GM10847 (cell line): ENCODE results near the gene CCDC195.

ENCODE experiments used
- POLR2A ChIP-seq: IDR thresholded peaks from 2 replicates; pipeline ENCODE4 v1.6.1; 2011; ENCODE audit not compliant: insufficient read length; ENCODE audit errors: extremely low read depth

The CCDC195 gene

GRCh38 chr2:224666951-224667553, 49.1 kb downstream of the CCDC195 start:
- TF ChIP-seq POLR2A = no peak

- TF ChIP-seq POLR2A = no peak
Measured at GRCh38 chr2:224659714-224660113, 56.5 kb downstream of the CCDC195 start.

GRCh38 chr2:224658780-224659405, 57.3 kb downstream of the CCDC195 start:
- TF ChIP-seq POLR2A = no peak

DNA sequence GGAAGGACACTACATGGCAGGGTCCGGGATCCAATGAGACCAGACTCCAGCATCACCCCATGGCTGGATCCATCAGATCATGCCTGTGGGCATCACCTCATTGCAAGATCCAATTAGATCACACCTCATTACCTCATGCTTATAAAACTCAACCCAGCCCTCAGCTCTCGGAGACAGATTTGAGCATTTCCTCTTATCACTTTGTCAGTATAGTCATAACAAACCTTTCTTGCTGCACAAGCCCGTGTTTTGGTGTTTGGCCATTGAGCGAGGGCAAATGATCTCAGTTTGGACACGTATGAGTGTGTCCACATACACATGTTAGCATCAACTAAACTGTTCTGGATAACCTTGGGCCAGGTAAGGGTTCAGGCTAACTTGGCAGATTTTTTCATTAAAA, 58.8 kb downstream of the CCDC195 start:
- TF ChIP-seq POLR2A = no peak

- TF ChIP-seq POLR2A = no peak
Measured at GRCh38 chr2:224655006-224655537, 61.1 kb downstream of the CCDC195 start.
